GM21825 (cell line): ENCODE measurements around the gene PPP3R1.

Source experiments
- ATAC-seq: cut with Tn5 transposase; IDR thresholded peaks from one replicate; pipeline ENCODE4 v1.9.1; 2021; ENCODE audit warnings: mild to moderate bottlenecking, moderate library complexity; ENCODE audit not compliant: unreplicated experiment

Gene PPP3R1

GRCh38 chr2:68236103-68236734 is 16.1 kb downstream of the PPP3R1 start:
- ATAC-seq, result no peak

DNA sequence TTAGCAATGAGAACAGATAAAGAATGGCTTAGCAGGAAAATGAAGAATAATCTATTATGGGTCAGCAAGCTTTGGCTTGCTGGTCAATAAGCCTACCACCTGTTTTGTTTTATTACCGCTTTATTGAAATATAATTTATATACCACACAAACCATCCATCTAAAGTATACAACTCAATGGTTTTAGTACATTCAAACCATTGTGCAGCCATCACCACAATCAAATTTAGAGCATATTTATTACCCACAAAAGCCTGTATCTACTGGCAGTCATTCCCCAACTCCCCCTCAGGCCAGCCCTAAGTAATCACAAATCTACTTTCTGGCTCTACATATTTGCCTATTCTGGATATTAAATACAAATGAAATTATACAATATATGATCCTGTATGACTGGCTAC is 17.2 kb downstream of the PPP3R1 start:
- ATAC-seq, result no peak

GRCh38 chr2:68234405-68234804 is 17.9 kb downstream of the PPP3R1 start:
- ATAC-seq, result no peak

DNA sequence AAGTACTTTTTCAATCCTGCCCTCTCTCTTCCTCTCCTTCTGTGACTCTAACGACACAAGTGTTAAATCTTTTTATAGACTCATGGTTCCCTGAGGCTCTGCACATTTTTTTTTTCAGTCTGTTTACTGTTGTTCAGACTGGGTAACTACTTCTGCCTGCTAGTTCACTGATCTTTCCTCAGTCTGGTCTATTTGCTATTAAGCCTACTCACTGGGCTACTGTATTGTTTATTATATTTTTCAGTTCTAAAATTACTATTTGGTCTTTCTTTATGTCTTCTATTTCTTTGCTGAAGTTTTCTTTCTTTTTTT is 21.3 kb downstream of the PPP3R1 start:
- no peak for ATAC-seq

GRCh38 chr2:68230241-68231060 is 21.9 kb downstream of the PPP3R1 start:
- ATAC-seq, result no peak

DNA sequence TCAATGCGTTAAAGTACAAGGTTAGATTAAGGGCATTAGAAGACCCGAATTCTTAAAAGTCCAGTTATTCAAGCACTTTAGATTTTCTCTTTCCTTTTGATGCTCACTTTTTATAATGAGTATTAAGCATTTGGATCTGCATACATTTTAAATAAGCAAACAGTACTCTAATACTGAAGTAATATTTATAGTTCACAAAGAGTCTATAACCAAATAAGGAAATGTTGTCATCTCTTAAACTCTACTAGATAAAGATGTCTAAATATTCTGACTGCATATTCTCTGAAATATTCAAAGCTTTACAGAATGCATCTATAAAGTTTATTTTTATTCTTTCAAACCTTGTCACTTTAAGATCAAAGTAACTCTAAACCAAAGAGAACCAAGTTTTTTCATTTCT is 25.5 kb downstream of the PPP3R1 start:
- ATAC-seq, result no peak

DNA sequence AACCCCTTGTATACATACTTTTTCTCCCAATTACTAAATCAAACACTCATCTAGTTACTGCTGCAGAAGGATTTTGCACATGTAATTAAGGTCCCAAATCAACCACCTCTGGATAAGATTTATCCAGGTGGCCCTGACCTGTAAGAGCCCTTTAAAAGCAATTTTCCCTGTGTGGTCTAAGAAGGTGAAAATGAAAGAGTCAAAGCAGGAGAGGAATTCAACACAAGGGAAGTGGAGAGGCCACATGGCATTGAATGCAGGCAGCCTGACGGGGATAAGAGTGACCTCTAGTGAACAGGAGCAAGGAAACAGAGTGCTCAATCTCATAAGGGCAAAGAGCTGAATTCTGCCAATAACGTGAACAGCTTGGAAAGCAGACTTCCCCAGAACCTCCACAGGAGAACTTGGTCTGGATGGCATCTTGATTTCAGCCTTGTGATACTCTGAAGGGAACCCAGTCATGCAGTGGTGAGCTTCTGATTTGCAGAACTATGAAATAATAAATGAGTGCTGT is 27.2 kb downstream of the PPP3R1 start:
- peak; percentile 72 for ATAC-seq

GRCh38 chr2:68223419-68223818 is 28.9 kb downstream of the PPP3R1 start:
- no peak for ATAC-seq

- no peak for ATAC-seq
Observed at GRCh38 chr2:68222287-68222686, 30.0 kb downstream of the PPP3R1 start.

DNA sequence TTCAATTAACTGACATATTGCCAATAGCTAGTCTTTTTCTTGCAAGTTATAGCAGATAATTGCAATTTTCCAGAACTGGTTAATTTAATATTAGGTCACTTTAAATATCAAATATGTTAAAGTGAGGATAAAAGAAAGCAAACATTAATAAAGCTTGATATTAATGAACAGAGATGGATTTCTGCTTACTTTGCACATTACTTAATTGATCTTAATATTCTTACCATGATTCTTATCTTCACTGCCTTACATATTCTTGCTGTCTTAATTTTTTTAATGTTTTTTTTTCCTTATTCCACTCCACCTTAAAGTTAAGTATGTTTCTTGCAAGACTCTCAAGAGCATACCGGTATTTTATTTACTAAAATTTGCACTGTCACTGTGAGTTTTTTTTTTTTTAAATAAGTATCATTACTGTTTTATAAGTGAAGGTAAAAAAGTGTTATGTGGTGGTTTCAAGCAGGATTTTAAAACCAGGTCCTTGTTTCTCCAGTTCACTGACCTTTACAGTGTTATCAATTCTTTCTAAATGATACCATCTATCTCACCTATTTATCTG is 33.9 kb downstream of the PPP3R1 start:
- ATAC-seq, result no peak

DNA sequence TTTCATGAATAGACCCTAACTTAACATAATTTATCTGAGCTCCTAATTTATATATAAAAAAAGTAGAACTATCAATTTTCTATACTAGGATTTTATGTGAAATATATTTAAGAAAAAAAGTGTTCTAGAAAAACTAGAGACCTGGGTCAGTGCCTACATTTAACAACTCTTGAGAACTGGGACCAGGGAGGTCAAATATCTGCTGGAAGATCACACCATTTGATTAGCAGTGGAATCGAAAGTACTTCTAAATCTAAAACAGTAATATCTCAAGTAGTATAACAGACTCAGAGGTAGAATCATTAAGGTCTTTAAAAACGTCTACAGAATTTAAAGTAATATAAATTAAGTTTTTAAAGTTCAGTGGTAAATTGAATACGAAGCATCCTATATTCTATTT is 34.6 kb downstream of the PPP3R1 start:
- no peak for ATAC-seq

DNA sequence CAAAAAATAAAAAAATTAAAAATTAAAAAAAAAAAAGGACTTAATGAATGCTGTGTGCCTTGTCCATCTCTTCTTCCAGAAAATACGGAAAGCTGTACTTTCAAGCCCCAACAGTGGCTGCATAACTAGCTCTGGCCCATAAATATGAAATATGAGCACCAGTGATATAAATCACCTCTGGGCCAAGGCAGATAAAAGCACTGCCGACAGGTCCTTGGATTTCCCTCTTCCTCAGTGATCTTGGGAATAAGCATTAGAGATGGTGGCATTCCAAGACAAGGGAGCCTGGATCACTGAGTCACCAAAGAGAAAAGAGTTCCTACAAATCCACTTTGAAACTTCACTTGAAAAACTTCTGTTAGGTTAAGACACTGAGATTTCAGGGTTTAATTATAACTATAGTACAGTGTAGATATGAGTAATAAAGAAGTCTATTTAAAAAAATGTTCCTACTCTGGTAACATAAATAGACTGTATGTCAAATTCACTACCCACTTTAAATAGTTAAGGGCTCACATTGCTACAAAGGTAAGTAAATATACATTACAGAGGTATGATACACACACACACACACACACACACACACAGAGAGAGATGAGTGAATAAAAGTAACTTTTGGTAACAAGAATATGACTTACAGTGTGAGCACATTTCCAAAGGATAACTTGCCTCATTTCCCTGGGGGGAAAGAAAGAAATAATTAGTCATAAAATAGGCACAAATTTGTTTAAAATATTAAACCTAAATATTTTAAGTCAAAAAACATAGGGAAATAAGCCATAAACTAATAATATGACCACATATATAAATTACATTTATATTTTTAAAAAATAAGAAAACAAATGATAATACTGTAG is 35.6 kb downstream of the PPP3R1 start:
- no peak for ATAC-seq

DNA sequence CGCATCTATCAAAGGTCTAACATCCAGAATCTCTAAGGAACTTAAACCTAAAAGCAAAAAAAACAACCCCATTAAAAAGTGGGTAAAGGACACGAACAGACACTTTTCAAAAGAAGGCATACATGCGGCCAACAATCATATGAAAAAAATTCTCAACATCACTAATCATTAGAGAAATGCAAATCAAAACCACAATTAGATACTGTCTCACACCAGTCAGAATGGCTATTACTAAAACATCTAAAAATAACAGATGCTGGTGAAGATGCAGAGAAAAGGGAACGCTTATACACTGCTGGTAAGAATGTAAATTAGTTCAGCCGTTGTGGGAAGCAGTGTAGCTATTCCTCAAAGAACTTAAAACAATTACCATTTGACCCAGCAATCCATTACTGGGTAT is 38.0 kb downstream of the PPP3R1 start:
- ATAC-seq, result peak; percentile 68

GRCh38 chr2:68206793-68207192 is 45.5 kb downstream of the PPP3R1 start:
- ATAC-seq, result no peak

DNA sequence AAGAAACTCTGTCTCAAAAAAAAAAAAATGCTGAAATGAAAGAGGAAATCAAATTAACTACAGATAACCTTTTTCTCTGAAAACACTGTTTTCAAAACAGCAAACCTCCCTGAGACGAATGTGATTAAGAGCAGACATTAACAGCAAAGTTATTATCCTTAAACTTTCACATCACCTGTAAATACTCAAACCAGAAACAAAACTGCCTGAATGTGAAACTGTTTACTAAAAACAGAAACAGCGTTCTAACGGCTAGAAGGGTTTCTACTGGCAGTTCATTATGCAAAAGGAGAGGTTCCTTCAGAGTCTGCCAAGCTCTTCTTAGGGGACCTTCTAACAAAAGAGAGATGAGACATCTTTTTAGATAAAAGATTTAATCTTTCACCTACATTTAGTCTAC is 48.7 kb downstream of the PPP3R1 start:
- peak; percentile 88 for ATAC-seq

- no peak for ATAC-seq
Observed at GRCh38 chr2:68200157-68200787, 52.1 kb downstream of the PPP3R1 start.

DNA sequence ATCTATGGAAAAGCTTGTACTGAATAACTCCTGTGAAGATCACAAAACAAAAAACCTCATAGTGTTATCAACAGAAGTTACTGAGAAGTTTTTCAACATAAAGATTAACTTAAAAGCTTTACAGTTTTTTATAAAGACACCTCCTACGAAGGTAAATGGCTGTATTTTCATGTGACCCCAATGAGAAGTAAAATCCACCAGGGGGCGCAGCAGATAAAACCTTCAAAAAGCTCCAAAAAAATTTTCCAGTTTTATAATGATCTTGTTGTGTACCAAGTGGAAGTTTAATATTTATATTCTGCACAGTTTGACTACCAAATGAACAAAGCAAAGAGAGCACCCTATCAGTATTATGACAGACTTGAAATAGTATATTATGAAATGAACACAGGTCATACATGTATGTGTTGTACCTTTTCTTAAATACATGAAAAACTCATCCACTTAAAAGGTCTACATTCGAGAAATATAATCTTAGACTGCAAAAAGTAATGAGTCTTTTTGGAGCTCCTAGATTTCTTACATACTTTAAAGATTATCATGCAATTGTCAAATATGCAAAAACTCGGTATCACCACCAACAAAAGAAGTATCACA is 56.1 kb downstream of the PPP3R1 start:
- ATAC-seq, result no peak

DNA sequence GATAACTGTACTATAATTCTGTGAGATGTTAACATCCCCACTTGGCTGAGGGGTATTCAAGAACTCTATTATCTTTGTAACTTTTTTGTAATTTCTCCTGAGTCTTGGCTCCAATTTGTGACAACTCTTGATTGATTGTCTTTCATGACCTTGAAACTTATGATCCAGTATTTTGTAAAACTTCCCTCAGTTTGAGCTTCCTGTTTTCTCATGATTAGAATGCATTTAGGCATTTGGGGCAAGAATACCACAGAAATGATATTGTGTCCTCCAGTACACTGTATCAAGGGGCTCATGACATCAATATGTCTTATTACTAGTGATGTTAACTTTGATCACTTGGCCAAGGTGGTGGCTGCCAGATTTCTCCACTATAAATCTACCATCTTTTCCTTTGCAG is 57.2 kb downstream of the PPP3R1 start:
- no peak for ATAC-seq

- ATAC-seq, result no peak
Observed at GRCh38 chr2:68193787-68194372, 58.5 kb downstream of the PPP3R1 start.

GRCh38 chr2:68193144-68193543 is 59.2 kb downstream of the PPP3R1 start:
- ATAC-seq, result no peak
